Upper lobe of left lung (tissue), 4 donors: ENCODE data around the gene SULT1A1.
"Not testable (repeated sequence)": the region's sequence is repeated elsewhere in the genome, so short reads cannot be mapped to it uniquely, and the experiment has no call there.

Experiments
- CTCF ChIP-seq, 6 experiments: fragments of 450-650 bp in 4 of 6; fragments of 200-600 bp in 2 of 6; sonication (generic) in 2 of 6; IDR thresholded peaks; one replicate each; pipeline ENCODE4 v1.5.1; 2016 to 2019; ENCODE audit warnings: antibody characterized with exemption in 6 of 6
- EP300 ChIP-seq, 4 donors: sonication (generic); formaldehyde crosslinking; IDR thresholded peaks; one replicate each; pipeline ENCODE4 v1.5.1; 2017; ENCODE audit warnings: antibody characterized with exemption in 4 of 4, control low read depth in 2 of 4

GRCh38 chr16:28638359-28638758 is 28.5 kb upstream of the SULT1A1 start:
- not testable (repeated sequence) for TF ChIP-seq CTCF, EP300 (IDR thresholded peaks at IDR 0.05)
